HG02885 (cell line): ENCODE measurements around the gene UBE2N.

ENCODE experiments used
- ATAC-seq: cut with Tn5 transposase; IDR thresholded peaks from one replicate; pipeline ENCODE4 v1.9.1; 2021; ENCODE audit warnings: mild to moderate bottlenecking; ENCODE audit not compliant: unreplicated experiment, poor library complexity

The UBE2N gene

GRCh38 chr12:93441617-93442410 is at the start of gene UBE2N:
Gene UBE2N (minus strand): TSS chr12:93441947. CDS start chr12:93441884, 63 bp downstream.
- ATAC-seq: peak; percentile 78

GRCh38 chr12:93484315-93484981 is 42.7 kb upstream of the UBE2N start:
- no peak for ATAC-seq

GRCh38 chr12:93483151-93483807 is 41.5 kb upstream of the UBE2N start:
- no peak for ATAC-seq

- no peak for ATAC-seq
Observed at GRCh38 chr12:93482721-93483120, 41.0 kb upstream of the UBE2N start.

- no peak for ATAC-seq
Observed at GRCh38 chr12:93476555-93476954, 34.8 kb upstream of the UBE2N start.

GRCh38 chr12:93469386-93469785 is 27.6 kb upstream of the UBE2N start:
- ATAC-seq: no peak

GRCh38 chr12:93468008-93468371 is 26.2 kb upstream of the UBE2N start:
- peak; percentile 24 for ATAC-seq

- peak; percentile 87 for ATAC-seq
Observed at GRCh38 chr12:93467351-93468007, 25.7 kb upstream of the UBE2N start, which contains the start of gene MRPL42. Gene MRPL42 (plus strand): TSS chr12:93467514. CDS start chr12:93469286, 1,772 bp downstream.

- no peak for ATAC-seq
Observed at GRCh38 chr12:93466625-93467350, 25.0 kb upstream of the UBE2N start.

GRCh38 chr12:93465841-93466240 is 24.1 kb upstream of the UBE2N start:
- no peak for ATAC-seq

- ATAC-seq: no peak
Observed at GRCh38 chr12:93461503-93461902, 19.8 kb upstream of the UBE2N start.

GRCh38 chr12:93460902-93461301 is 19.2 kb upstream of the UBE2N start:
- no peak for ATAC-seq

- no peak for ATAC-seq
Observed at GRCh38 chr12:93460003-93460402, 18.3 kb upstream of the UBE2N start.

GRCh38 chr12:93459097-93459496 is 17.4 kb upstream of the UBE2N start:
- ATAC-seq: no peak

GRCh38 chr12:93456077-93456476 is 14.3 kb upstream of the UBE2N start:
- no peak for ATAC-seq

- ATAC-seq: no peak
Observed at GRCh38 chr12:93453633-93454032, 11.9 kb upstream of the UBE2N start.

- no peak for ATAC-seq
Observed at GRCh38 chr12:93451423-93452158, 9.8 kb upstream of the UBE2N start.

GRCh38 chr12:93449277-93449676 is 7.5 kb upstream of the UBE2N start:
- ATAC-seq: peak; percentile 92

- peak; percentile 22 for ATAC-seq
Observed at GRCh38 chr12:93448796-93449195, 7.0 kb upstream of the UBE2N start.
